ENCODE data around the gene IL21R.

GRCh38 chr16:27428026-27428785 lies 26.2 kb downstream of the IL21R start:
- TF ChIP-seq POLR2A (IDR thresholded peaks at IDR 0.05; ENCODE audit: low read length) (no peak), GATA1 (IDR thresholded peaks at IDR 0.05; ENCODE audit: low read depth, low read length) (no peak)
